Measurements from ENCODE around the gene BLNK.

The BLNK gene

GRCh38 chr10:96188916-96189315 lies 82.5 kb downstream of the BLNK start:
- TF ChIP-seq TAF1 (IDR thresholded peaks at IDR 0.05; ENCODE audit: borderline replicate concordance, insufficient read depth, low read length) (no peak), FOXP2 (optimal IDR thresholded peaks at IDR 0.05; ENCODE audit: borderline replicate concordance, extremely low read depth, extremely low read length, insufficient read depth) (no peak), SIN3A (IDR thresholded peaks at IDR 0.05; ENCODE audit: borderline replicate concordance, insufficient read depth, low read length) (no peak), POLR2AphosphoS5 (IDR thresholded peaks at IDR 0.05; ENCODE audit: low read depth, low read length) (no peak), REST (IDR thresholded peaks at IDR 0.05; ENCODE audit: insufficient read depth in 1 of 2, low read depth in 2 of 2, low read length in 2 of 2) (no peak)

GRCh38 chr10:96188421-96188820 lies 82.9 kb downstream of the BLNK start:
- TF ChIP-seq POLR2AphosphoS5 (IDR thresholded peaks at IDR 0.05; ENCODE audit: low read depth, low read length) (no peak), FOXP2 (optimal IDR thresholded peaks at IDR 0.05; ENCODE audit: borderline replicate concordance, extremely low read depth, extremely low read length, insufficient read depth) (no peak), TAF1 (IDR thresholded peaks at IDR 0.05; ENCODE audit: borderline replicate concordance, insufficient read depth, low read length) (no peak), REST (IDR thresholded peaks at IDR 0.05; ENCODE audit: insufficient read depth in 1 of 2, low read depth in 2 of 2, low read length in 2 of 2) (no peak), SIN3A (IDR thresholded peaks at IDR 0.05; ENCODE audit: borderline replicate concordance, insufficient read depth, low read length) (no peak)

- TF ChIP-seq FOXP2 (optimal IDR thresholded peaks at IDR 0.05; ENCODE audit: borderline replicate concordance, extremely low read depth, extremely low read length, insufficient read depth) (no peak), SIN3A (IDR thresholded peaks at IDR 0.05; ENCODE audit: borderline replicate concordance, insufficient read depth, low read length) (no peak), TAF1 (IDR thresholded peaks at IDR 0.05; ENCODE audit: borderline replicate concordance, insufficient read depth, low read length) (no peak), REST (IDR thresholded peaks at IDR 0.05; ENCODE audit: insufficient read depth in 1 of 2, low read depth in 2 of 2, low read length in 2 of 2) (no peak), POLR2AphosphoS5 (IDR thresholded peaks at IDR 0.05; ENCODE audit: low read depth, low read length) (no peak)
These were observed 94.4 kb downstream of the BLNK start for GRCh38 chr10:96176985-96177384.

GRCh38 chr10:96172666-96173065 lies 98.7 kb downstream of the BLNK start:
- TF ChIP-seq SIN3A (IDR thresholded peaks at IDR 0.05; ENCODE audit: borderline replicate concordance, insufficient read depth, low read length): no peak
- TF ChIP-seq FOXP2 (optimal IDR thresholded peaks at IDR 0.05; ENCODE audit: borderline replicate concordance, extremely low read depth, extremely low read length, insufficient read depth): no peak
- TF ChIP-seq REST (IDR thresholded peaks at IDR 0.05; ENCODE audit: insufficient read depth in 1 of 2, low read depth in 2 of 2, low read length in 2 of 2): no peak
- TF ChIP-seq TAF1 (IDR thresholded peaks at IDR 0.05; ENCODE audit: borderline replicate concordance, insufficient read depth, low read length): no peak
- no peak for TF ChIP-seq POLR2AphosphoS5 (IDR thresholded peaks at IDR 0.05; ENCODE audit: low read depth, low read length)

DNA sequence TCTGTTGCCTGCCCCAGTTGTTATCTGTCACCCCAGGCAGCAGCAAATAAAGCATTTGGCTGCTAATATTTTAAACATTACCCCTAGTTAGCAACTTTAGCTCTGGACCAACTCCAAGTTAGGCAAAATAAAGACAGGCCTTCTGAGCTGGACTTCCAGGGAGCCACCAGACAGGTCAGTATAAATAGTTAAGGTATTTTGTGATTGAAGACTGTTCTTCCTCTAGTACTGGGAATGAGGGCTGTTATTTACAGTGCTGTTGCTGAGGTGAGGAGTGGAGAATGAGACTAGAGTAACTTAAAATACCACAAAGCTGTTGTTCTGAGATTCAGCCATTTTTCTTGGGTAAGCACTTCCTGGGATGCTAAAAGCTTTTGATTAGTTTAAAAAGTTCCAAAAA lies 101.1 kb downstream of the BLNK start:
- TF ChIP-seq REST (IDR thresholded peaks at IDR 0.05; ENCODE audit: insufficient read depth in 1 of 2, low read depth in 2 of 2, low read length in 2 of 2) (no peak), FOXP2 (optimal IDR thresholded peaks at IDR 0.05; ENCODE audit: borderline replicate concordance, extremely low read depth, extremely low read length, insufficient read depth) (no peak), SIN3A (IDR thresholded peaks at IDR 0.05; ENCODE audit: borderline replicate concordance, insufficient read depth, low read length) (no peak)
